HepG2 (cell line): Measurements from ENCODE around the gene PLCB1. TPM values are rescaled to one million over a fixed set of nuclear protein-coding genes. Genes with fewer than 3 reads are reported as not detected.

Source experiments
- ARID3A ChIP-seq: IDR thresholded peaks from 2 replicates; pipeline ENCODE4 v1.6.1; 2012; ENCODE audit warnings: low read depth, low read length, improper control_type of control experiment
- ATF1 ChIP-seq: IDR thresholded peaks from 2 replicates; pipeline ENCODE4 v1.6.1; 2016; ENCODE audit warnings: mild to moderate bottlenecking, control low read depth
- BRCA1 ChIP-seq: sonication (generic); formaldehyde crosslinking; IDR thresholded peaks from 2 replicates; pipeline ENCODE4 v1.4.0; 2020; ENCODE audit warnings: missing genetic modification reagents
- BRD4 ChIP-seq: sonication (generic); formaldehyde crosslinking; IDR thresholded peaks from 2 replicates; pipeline ENCODE4 v1.4.0; 2020; ENCODE audit warnings: missing genetic modification reagents
- ETS1 ChIP-seq: sonication (generic); formaldehyde crosslinking; IDR thresholded peaks from 2 replicates; pipeline ENCODE4 v1.4.0; 2020; ENCODE audit warnings: missing genetic modification reagents
- GATAD2A ChIP-seq: IDR thresholded peaks from 2 replicates; pipeline ENCODE4 v1.6.1; 2016
- HHEX ChIP-seq: IDR thresholded peaks from 2 replicates; pipeline ENCODE4 v1.6.1; 2016; ENCODE audit warnings: control low read depth
- HNRNPK ChIP-seq: fragments of 200-400 bp; formaldehyde crosslinking; IDR thresholded peaks from 2 replicates; pipeline ENCODE4 v1.6.1; 2018; ENCODE audit warnings: low read length, low read depth, moderate library complexity, mild to moderate bottlenecking; ENCODE audit not compliant: poor library complexity, severe bottlenecking
- HOXA5 ChIP-seq: sonication (generic); formaldehyde crosslinking; IDR thresholded peaks from 2 replicates; pipeline ENCODE4 v1.4.0; 2020; ENCODE audit warnings: missing genetic modification reagents
- ISL2 ChIP-seq: sonication (generic); formaldehyde crosslinking; IDR thresholded peaks from 2 replicates; pipeline ENCODE4 v1.5.0; 2020; ENCODE audit warnings: missing genetic modification reagents
- KDM6A ChIP-seq: IDR thresholded peaks from 2 replicates; pipeline ENCODE4 v1.6.1; 2016; ENCODE audit warnings: low read depth
- MEF2D ChIP-seq: sonication (generic); formaldehyde crosslinking; IDR thresholded peaks from 2 replicates; pipeline ENCODE4 v1.5.1; 2020; ENCODE audit warnings: mild to moderate bottlenecking, missing genetic modification reagents
- MIER2 ChIP-seq: IDR thresholded peaks from 2 replicates; pipeline ENCODE4 v1.6.1; 2016; ENCODE audit warnings: missing biosample characterization, missing genetic modification reagents
- PPARG ChIP-seq: conservative IDR thresholded peaks from 2 replicates; pipeline ENCODE4 v1.6.1; 2016; ENCODE audit warnings: missing biosample characterization, missing genetic modification reagents
- RFXANK ChIP-seq: IDR thresholded peaks from 2 replicates; pipeline ENCODE4 v1.6.1; 2016
- TRAFD1 ChIP-seq: sonication (generic); formaldehyde crosslinking; IDR thresholded peaks from 2 replicates; pipeline ENCODE4 v1.5.1; 2020; ENCODE audit warnings: missing genetic modification reagents, mild to moderate bottlenecking, borderline replicate concordance
- TSC22D2 ChIP-seq: sonication (generic); formaldehyde crosslinking; IDR thresholded peaks from 2 replicates; pipeline ENCODE4 v1.5.1; 2020; ENCODE audit warnings: missing genetic modification reagents, mild to moderate bottlenecking, borderline replicate concordance
- ZNF234 ChIP-seq: sonication (generic); formaldehyde crosslinking; conservative IDR thresholded peaks from 2 replicates; pipeline ENCODE4 v1.5.1; 2020; ENCODE audit warnings: mild to moderate bottlenecking, missing genetic modification reagents
- ZNF326 ChIP-seq: sonication (generic); formaldehyde crosslinking; IDR thresholded peaks from 2 replicates; pipeline ENCODE4 v1.4.0; 2020; ENCODE audit warnings: missing genetic modification reagents, borderline replicate concordance
- ZNF549 ChIP-seq: sonication (generic); formaldehyde crosslinking; IDR thresholded peaks from 2 replicates; pipeline ENCODE4 v1.5.0; 2020; ENCODE audit warnings: missing genetic modification reagents
- ZNF776 ChIP-seq: sonication (generic); formaldehyde crosslinking; IDR thresholded peaks from 2 replicates; pipeline ENCODE4 v1.4.0; 2020; ENCODE audit warnings: mild to moderate bottlenecking, missing genetic modification reagents
- ZNF788 ChIP-seq: sonication (generic); formaldehyde crosslinking; IDR thresholded peaks from 2 replicates; pipeline ENCODE4 v1.5.0; 2020; ENCODE audit warnings: mild to moderate bottlenecking, missing genetic modification reagents, borderline replicate concordance
- ZNF839 ChIP-seq: sonication (generic); formaldehyde crosslinking; IDR thresholded peaks from 2 replicates; pipeline ENCODE4 v1.4.0; 2020; ENCODE audit warnings: missing genetic modification reagents, mild to moderate bottlenecking, borderline replicate concordance
- ZNF841 ChIP-seq: sonication (generic); formaldehyde crosslinking; IDR thresholded peaks from 2 replicates; pipeline ENCODE4 v1.8.1; 2023; ENCODE audit warnings: missing genetic modification reagents, borderline replicate concordance
- polyA plus RNA-seq, 8 experiments: library from polyadenylated mRNA; depleted of rRNA in 3 of 8; stranded (reverse) in 7 of 8; unstranded in 1 of 8; fragments of >200 nt; fragmentation: Illumina TruSeq in 4 of 8; extraction: Trizol in 4 of 8; gene quantifications; 2 replicates each; pipeline versions ENCODE4 v1.2.1 to v1.2.3, GENCODE V29; 2011 to 2016; ENCODE audit warnings: low read depth in 4 of 8, missing spikeins in 1 of 8, mixed read lengths in 1 of 8; ENCODE audit not compliant: insufficient read depth in 1 of 8
- total RNA-seq, 5 experiments: library from RNA; depleted of rRNA; stranded (reverse); fragments of >200 nt; fragmentation: Illumina TruSeq; extraction: Trizol; gene quantifications; 2 replicates each; pipeline ENCODE4 v1.2.3, GENCODE V29; 2016; ENCODE audit warnings: low read depth in 1 of 5

Gene PLCB1
- total and polyA plus RNA-seq, 2 of the 13 experiments (the other 11 are each of a cell fraction or from before 2014, with no cell fraction given): 42.4 to 55.9 TPM

- TF ChIP-seq ETS1 (CRISPR knock-in tag) (no peak), TRAFD1 (CRISPR knock-in tag) (no peak), HOXA5 (CRISPR knock-in tag) (peak; percentile 83), ATF1 (CRISPR knock-in tag) (no peak), MEF2D (CRISPR knock-in tag) (no peak), BRCA1 (CRISPR knock-in tag) (no peak), ZNF841 (CRISPR knock-in tag) (no peak), MIER2 (CRISPR knock-in tag) (peak; percentile 62; the same call in 1 of the 2 replicates), ZNF549 (CRISPR knock-in tag) (no peak), ZNF234 (no peak), PPARG (CRISPR knock-in tag) (no peak), BRD4 (CRISPR knock-in tag) (no peak), ZNF776 (no peak), ISL2 (CRISPR knock-in tag) (0 out of 2 replicates have a peak, but pooled peaks have one; percentile 40), KDM6A (CRISPR knock-in tag) (no peak), ZNF326 (no peak), GATAD2A (peak; percentile 67), ARID3A (0 out of 2 replicates have a peak, but pooled peaks have one; percentile 53), ZNF839 (CRISPR knock-in tag) (no peak), ZNF788 (CRISPR knock-in tag) (no peak), HHEX (no peak), RFXANK (0 out of 2 replicates have a peak, but pooled peaks have one; percentile 67), HNRNPK (no peak), TSC22D2 (CRISPR knock-in tag) (0 out of 2 replicates have a peak, but pooled peaks have one; percentile 78)
These were observed 721.8 kb downstream of the PLCB1 start (continued) for GRCh38 chr20:8853805-8854338.
